HG02840 (cell line): ENCODE results near the gene SNAI1.
"Not testable (repeated sequence)": the region's sequence is repeated elsewhere in the genome, so short reads cannot be mapped to it uniquely, and the experiment has no call there.

Experiments
- ATAC-seq: cut with Tn5 transposase; IDR thresholded peaks from one replicate; pipeline ENCODE4 v1.9.1; 2021; ENCODE audit warnings: mild to moderate bottlenecking, moderate library complexity, moderate number of reproducible peaks; ENCODE audit not compliant: unreplicated experiment, low FRiP score

SNAI1 gene

GRCh38 chr20:50011597-50011996 lies 28.8 kb downstream of the SNAI1 start:
- ATAC-seq = not testable (repeated sequence)

- ATAC-seq = no peak
These were observed 29.8 kb downstream of the SNAI1 start for GRCh38 chr20:50012282-50013263.

GRCh38 chr20:50013976-50014375 lies 31.2 kb downstream of the SNAI1 start:
- no peak for ATAC-seq

- ATAC-seq = no peak
These were observed 32.1 kb downstream of the SNAI1 start for GRCh38 chr20:50014570-50015562.

GRCh38 chr20:50015636-50015992 lies 32.8 kb downstream of the SNAI1 start:
- ATAC-seq = no peak

GRCh38 chr20:50015993-50016770 lies 33.4 kb downstream of the SNAI1 start:
- ATAC-seq = no peak

- ATAC-seq = no peak
These were observed 34.4 kb downstream of the SNAI1 start for GRCh38 chr20:50017160-50017559.

- ATAC-seq = no peak
These were observed 34.9 kb downstream of the SNAI1 start for GRCh38 chr20:50017576-50018248.

GRCh38 chr20:50019466-50020256 lies 36.9 kb downstream of the SNAI1 start:
- no peak for ATAC-seq

- no peak for ATAC-seq
These were observed 37.5 kb downstream of the SNAI1 start for GRCh38 chr20:50020288-50020687.

GRCh38 chr20:50022676-50023075 lies 39.9 kb downstream of the SNAI1 start:
- ATAC-seq = no peak

GRCh38 chr20:50023116-50023805 lies 40.5 kb downstream of the SNAI1 start:
- no peak for ATAC-seq

GRCh38 chr20:50026746-50027575 lies 44.2 kb downstream of the SNAI1 start:
- no peak for ATAC-seq

GRCh38 chr20:50027611-50028105 lies 44.9 kb downstream of the SNAI1 start:
- ATAC-seq = no peak

GRCh38 chr20:50029083-50029696 lies 46.4 kb downstream of the SNAI1 start:
- ATAC-seq = no peak

GRCh38 chr20:50029697-50030461 lies 47.1 kb downstream of the SNAI1 start:
- no peak for ATAC-seq
